MM.1S (cell line): Measurements from ENCODE around the gene KDSR.

ENCODE experiments used
- DNase-seq: peaks from one replicate; pipeline ENCODE4 v3.0.0-alpha.2; 2015
- H2AFZ ChIP-seq: fragments of 300-600 bp; sonication (generic); 2 replicates; pipeline ENCODE4 v1.6.0; 2016; ENCODE audit warnings: antibody characterized with exemption, low read length
- H3F3A ChIP-seq: fragments of 300-600 bp; sonication (generic); 2 replicates; pipeline ENCODE4 v1.6.1; 2016; ENCODE audit warnings: mild to moderate bottlenecking, antibody characterized with exemption, low read length, moderate library complexity, mixed read lengths; ENCODE audit not compliant: insufficient read depth
- H3K27ac ChIP-seq: fragments of 300-600 bp; sonication (generic); 2 replicates; pipeline ENCODE4 v1.5.1; 2016; ENCODE audit warnings: mild to moderate bottlenecking, low read length
- H3K27me3 ChIP-seq: fragments of 300-600 bp; sonication (generic); replicated peaks from 2 replicates; pipeline ENCODE4 v1.6.0; 2016; ENCODE audit warnings: low read length; ENCODE audit not compliant: insufficient read depth
- H3K36me3 ChIP-seq: fragments of 300-600 bp; sonication (generic); replicated peaks from 2 replicates; pipeline ENCODE4 v1.6.1; 2016; ENCODE audit warnings: mild to moderate bottlenecking, low read length, mixed read lengths; ENCODE audit not compliant: insufficient read depth
- H3K4me1 ChIP-seq: fragments of 300-600 bp; sonication (generic); 2 replicates; pipeline ENCODE4 v1.6.1; 2016; ENCODE audit warnings: low read length, mixed read lengths
- H3K4me2 ChIP-seq: fragments of 300-600 bp; sonication (generic); 2 replicates; pipeline ENCODE4 v1.6.0; 2016; ENCODE audit warnings: low read depth, low read length
- H3K4me3 ChIP-seq: fragments of 300-600 bp; sonication (generic); 2 replicates; pipeline ENCODE4 v1.5.1; 2016; ENCODE audit warnings: low read length, mixed read lengths
- H3K79me2 ChIP-seq: fragments of 300-600 bp; sonication (generic); 2 replicates; pipeline ENCODE4 v1.6.1; 2016; ENCODE audit warnings: mixed run types, low read length, mixed read lengths
- H3K9ac ChIP-seq: fragments of 300-600 bp; sonication (generic); 2 replicates; pipeline ENCODE4 v1.6.1; 2016; ENCODE audit warnings: low read length, mixed read lengths
- H3K9me2 ChIP-seq: fragments of 300-600 bp; sonication (generic); replicated peaks from 2 replicates; pipeline ENCODE4 v1.6.1; 2016; ENCODE audit warnings: mild to moderate bottlenecking, low read length, mixed read lengths; ENCODE audit not compliant: insufficient read depth
- H3K9me3 ChIP-seq: fragments of 300-600 bp; sonication (generic); replicated peaks from 2 replicates; pipeline ENCODE4 v1.6.1; 2016; ENCODE audit warnings: mild to moderate bottlenecking, low read length, mixed read lengths; ENCODE audit not compliant: insufficient read depth
- H4K20me1 ChIP-seq: fragments of 300-600 bp; sonication (generic); 2 replicates; pipeline ENCODE4 v1.6.1; 2016; ENCODE audit warnings: mild to moderate bottlenecking, low read length, moderate library complexity, mixed read lengths; ENCODE audit not compliant: insufficient read depth
- EZH2 ChIP-seq: fragments of 300-600 bp; sonication (generic); optimal IDR thresholded peaks from 2 replicates; pipeline ENCODE3; 2017; ENCODE audit warnings: low read depth, mild to moderate bottlenecking, antibody characterized with exemption, low read length, mixed read lengths
- EZH2phosphoT487 ChIP-seq: fragments of 300-600 bp; sonication (generic); IDR thresholded peaks from 2 replicates; pipeline ENCODE4 v1.6.1; 2018; ENCODE audit warnings: antibody characterized with exemption, low read length
- TF ChIP-seq, protein P1 (sequence below): fragments of 300-600 bp; sonication (generic); IDR thresholded peaks from 2 replicates; pipeline ENCODE4 v1.5.1; 2016; ENCODE audit warnings: antibody characterized with exemption, low read length, mixed read lengths

The KDSR gene

DNA sequence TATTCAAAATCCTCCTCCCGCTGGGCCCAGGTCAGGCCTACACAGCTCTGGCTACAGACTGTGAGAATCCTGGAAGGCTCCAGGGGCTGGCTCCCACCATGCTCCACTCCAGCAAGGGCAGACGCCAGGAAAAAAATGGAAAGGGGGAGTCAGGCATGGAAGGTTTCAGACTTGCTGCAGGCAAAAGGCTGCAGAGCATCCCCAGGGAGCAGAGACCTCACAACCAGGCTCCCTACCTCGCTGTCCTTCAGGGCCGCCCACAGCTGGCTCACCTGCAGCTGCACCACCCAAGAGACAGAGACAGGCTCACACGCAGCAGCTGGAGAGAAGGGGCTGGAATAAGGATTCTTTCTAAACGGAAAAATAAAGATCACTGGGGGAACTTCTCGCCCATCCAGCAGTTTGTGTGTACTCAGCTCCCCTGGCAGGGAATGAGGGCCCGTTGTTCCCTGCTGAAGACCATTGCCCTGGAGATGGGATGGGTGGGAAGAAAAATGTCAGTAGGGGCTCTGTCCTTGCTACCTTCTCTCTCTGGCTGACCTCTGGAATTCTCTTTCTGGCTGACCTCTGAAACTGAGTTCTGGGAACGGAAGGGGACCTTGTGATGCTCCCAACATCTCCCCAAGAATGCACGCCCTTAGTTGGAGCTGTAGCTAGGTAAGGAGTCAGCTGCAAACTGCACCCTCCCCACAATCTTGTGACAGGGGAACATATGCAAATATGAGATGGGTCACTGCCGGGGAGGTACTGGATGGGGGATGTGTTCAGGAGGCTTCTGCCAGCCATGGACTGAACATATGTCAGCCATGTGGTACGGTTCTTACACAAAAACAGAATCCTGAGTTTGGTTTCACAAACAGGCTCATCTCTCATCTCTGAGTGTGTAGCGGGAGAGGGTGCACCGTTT is 81.9 kb downstream of the KDSR start:
- Histone ChIP-seq H3K4me3 (no peak overlapping the region), H4K20me1 (0 out of 2 replicates have a peak, but pooled peaks cover 3% of the 10 kb centered on the region), H3K36me3 (peaks cover 4% of the 10 kb centered on the region), H3F3A (no peaks in the 10 kb centered on the region), H3K4me1 (no peaks in the 10 kb centered on the region), H3K79me2 (peaks cover 93% of the 10 kb centered on the region), H3K27me3 (no peaks in the 10 kb centered on the region), H3K4me2 (no peak overlapping the region), H3K9ac (no peak overlapping the region), H3K9me2 (no peaks in the 10 kb centered on the region), H3K9me3 (no peaks in the 10 kb centered on the region), H3K27ac (no peak overlapping the region), H2AFZ (no peak overlapping the region)
- TF ChIP-seq EZH2phosphoT487 = no peak
- no peak for TF ChIP-seq EZH2
- TF ChIP-seq, protein P1, sequence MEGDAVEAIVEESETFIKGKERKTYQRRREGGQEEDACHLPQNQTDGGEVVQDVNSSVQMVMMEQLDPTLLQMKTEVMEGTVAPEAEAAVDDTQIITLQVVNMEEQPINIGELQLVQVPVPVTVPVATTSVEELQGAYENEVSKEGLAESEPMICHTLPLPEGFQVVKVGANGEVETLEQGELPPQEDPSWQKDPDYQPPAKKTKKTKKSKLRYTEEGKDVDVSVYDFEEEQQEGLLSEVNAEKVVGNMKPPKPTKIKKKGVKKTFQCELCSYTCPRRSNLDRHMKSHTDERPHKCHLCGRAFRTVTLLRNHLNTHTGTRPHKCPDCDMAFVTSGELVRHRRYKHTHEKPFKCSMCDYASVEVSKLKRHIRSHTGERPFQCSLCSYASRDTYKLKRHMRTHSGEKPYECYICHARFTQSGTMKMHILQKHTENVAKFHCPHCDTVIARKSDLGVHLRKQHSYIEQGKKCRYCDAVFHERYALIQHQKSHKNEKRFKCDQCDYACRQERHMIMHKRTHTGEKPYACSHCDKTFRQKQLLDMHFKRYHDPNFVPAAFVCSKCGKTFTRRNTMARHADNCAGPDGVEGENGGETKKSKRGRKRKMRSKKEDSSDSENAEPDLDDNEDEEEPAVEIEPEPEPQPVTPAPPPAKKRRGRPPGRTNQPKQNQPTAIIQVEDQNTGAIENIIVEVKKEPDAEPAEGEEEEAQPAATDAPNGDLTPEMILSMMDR = no peak
- DNase-seq = no peak

DNA sequence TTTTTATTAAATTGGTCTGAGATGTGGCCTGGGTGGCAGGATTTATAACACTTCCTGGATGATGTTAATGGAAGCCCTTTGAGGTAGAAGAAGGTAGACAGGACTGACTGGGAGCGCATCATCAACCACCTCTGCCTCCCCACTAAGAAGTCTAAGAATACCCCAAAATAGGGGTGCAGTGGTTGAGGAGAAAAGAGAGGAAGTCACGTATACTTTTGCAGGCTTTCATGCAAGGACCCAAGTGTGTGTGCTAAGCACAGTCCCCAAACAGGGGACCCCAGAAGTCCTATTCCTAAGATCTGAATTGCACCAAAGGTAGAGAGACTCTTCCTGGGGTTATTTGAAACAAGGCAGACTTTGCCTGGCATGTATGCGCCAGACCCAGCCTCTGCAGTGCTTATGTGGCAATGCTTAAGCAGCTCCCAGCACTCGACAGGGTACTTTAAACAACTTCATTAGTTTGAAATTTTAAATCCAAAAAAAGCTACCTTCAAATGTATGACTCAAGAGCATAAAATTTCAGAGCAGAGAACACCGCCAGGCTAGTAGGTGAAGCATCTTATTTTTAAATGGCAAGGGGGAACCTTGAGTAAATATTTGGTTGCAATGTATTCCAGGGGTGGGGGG is 82.7 kb downstream of the KDSR start:
- Histone ChIP-seq H4K20me1 (0 out of 2 replicates have a peak, but pooled peaks cover 3% of the 10 kb centered on the region), H3F3A (no peaks in the 10 kb centered on the region), H3K36me3 (peaks cover 4% of the 10 kb centered on the region), H3K79me2 (peaks cover 92% of the 10 kb centered on the region), H3K9me3 (no peaks in the 10 kb centered on the region), H3K9ac (no peak overlapping the region), H3K27ac (no peak overlapping the region), H3K27me3 (no peaks in the 10 kb centered on the region), H3K9me2 (no peaks in the 10 kb centered on the region), H3K4me2 (no peak overlapping the region), H2AFZ (no peak overlapping the region), H3K4me3 (no peak overlapping the region), H3K4me1 (no peaks in the 10 kb centered on the region)
- TF ChIP-seq, protein P1 = no peak
- TF ChIP-seq EZH2 (no peak), EZH2phosphoT487 (no peak)
- DNase-seq = no peak

DNA sequence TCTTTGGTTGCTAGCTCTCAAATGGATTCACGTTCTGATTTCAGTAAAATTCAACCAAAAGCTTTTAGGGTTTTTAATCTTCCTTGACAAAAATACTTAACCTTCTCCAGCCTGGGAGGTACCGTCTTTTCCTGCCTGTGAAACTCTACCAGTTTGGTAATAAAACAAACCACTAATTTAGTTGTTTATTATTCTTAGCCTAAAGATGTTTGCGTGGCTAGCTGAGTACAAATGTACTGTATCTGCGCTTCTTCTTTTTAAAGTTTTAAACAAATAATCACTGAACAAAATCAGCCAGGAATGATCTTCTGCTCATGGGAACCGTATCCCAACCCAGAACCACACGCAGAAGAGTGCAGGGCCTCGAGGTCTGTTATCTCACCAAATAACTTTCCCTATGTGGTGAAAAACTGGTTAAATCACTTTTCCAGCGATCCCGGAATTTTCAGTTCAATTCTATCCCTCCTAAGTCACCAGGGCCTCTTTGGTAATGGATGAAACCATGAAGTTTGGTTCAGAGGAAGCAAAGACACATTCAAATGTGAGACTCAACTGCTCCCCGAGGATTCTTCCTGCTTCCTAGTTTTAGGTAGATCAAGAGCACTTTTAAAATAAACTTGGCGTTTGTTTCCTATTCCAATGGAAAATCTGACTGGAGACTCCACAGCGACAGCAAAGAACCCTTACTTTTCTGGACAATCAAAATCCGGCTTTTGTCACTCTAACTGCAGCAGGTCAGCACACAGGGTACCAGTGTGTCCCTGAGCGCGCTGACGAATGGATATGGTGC is 83.5 kb downstream of the KDSR start:
- H3K9ac ChIP-seq = no peak overlapping the region
- no peaks in the 10 kb centered on the region for H3K4me1 ChIP-seq

More for the DNA sequence above, 83.5 kb downstream of the KDSR start:
- Histone ChIP-seq H3K27me3 (no peaks in the 10 kb centered on the region), H3K79me2 (peaks cover 92% of the 10 kb centered on the region), H3K9me2 (no peaks in the 10 kb centered on the region), H3F3A (no peaks in the 10 kb centered on the region), H2AFZ (no peak overlapping the region), H4K20me1 (no peaks in the 10 kb centered on the region), H3K4me3 (no peak overlapping the region), H3K36me3 (peaks cover 4% of the 10 kb centered on the region), H3K9me3 (no peaks in the 10 kb centered on the region), H3K4me2 (no peak overlapping the region), H3K27ac (no peak overlapping the region)
- TF ChIP-seq, protein P1 = no peak
- TF ChIP-seq EZH2 = no peak
- no peak for TF ChIP-seq EZH2phosphoT487
- DNase-seq = no peak
